GM06990 (cell line): ENCODE results near the gene CIITA.

ENCODE experiments used
- DNase-seq: peaks from one replicate; pipeline ENCODE4 v3.0.0-alpha.2; 2011; ENCODE audit not compliant: insufficient read length; ENCODE audit errors: extremely low read depth
- H3K27me3 ChIP-seq: replicated peaks from 2 replicates; pipeline ENCODE4 v1.6.0; 2011; ENCODE audit warnings: low read length; ENCODE audit not compliant: control insufficient read depth, insufficient read depth
- H3K36me3 ChIP-seq: 2 replicates; pipeline ENCODE4 v1.5.1; 2011; ENCODE audit warnings: low read length; ENCODE audit not compliant: control insufficient read depth, insufficient read depth
- H3K4me3 ChIP-seq: replicated peaks from 2 replicates; pipeline ENCODE4 v1.5.1; 2011; ENCODE audit warnings: low read depth, mild to moderate bottlenecking, control low read depth, low read length
- CTCF ChIP-seq: IDR thresholded peaks from 2 replicates; pipeline ENCODE4 v1.5.1; 2011; ENCODE audit warnings: low read length, control low read depth, mild to moderate bottlenecking, inconsistent platforms; ENCODE audit not compliant: insufficient read depth, poor library complexity, severe bottlenecking

CIITA gene

GRCh38 chr16:10957771-10958482 is 80.9 kb downstream of the CIITA start:
- no peaks in the 10 kb centered on the region for H3K27me3 ChIP-seq
- peak; percentile 41 for DNase-seq
- TF ChIP-seq CTCF, result no peak
- H3K36me3 ChIP-seq, result peaks cover 1% of the 10 kb centered on the region
- H3K4me3 ChIP-seq, result no peak overlapping the region

GRCh38 chr16:10959161-10959560 is 82.2 kb downstream of the CIITA start:
- no peak for TF ChIP-seq CTCF
- Histone ChIP-seq H3K36me3 (peaks cover 8% of the 10 kb centered on the region), H3K27me3 (no peaks in the 10 kb centered on the region), H3K4me3 (no peak overlapping the region)
- DNase-seq, result no peak

GRCh38 chr16:10961231-10961630 is 84.2 kb downstream of the CIITA start:
- TF ChIP-seq CTCF, result no peak
- Histone ChIP-seq H3K4me3 (no peak overlapping the region), H3K36me3 (peaks cover 8% of the 10 kb centered on the region), H3K27me3 (no peaks in the 10 kb centered on the region)
- no peak for DNase-seq

- H3K4me3 ChIP-seq, result no peak overlapping the region
- DNase-seq, result peak; percentile 82
- H3K27me3 ChIP-seq, result no peaks in the 10 kb centered on the region
- peaks cover 13% of the 10 kb centered on the region for H3K36me3 ChIP-seq
- peak; percentile 96 for TF ChIP-seq CTCF
Measured at GRCh38 chr16:10964039-10964890, 87.3 kb downstream of the CIITA start.

GRCh38 chr16:10964891-10965326 is 87.9 kb downstream of the CIITA start:
- TF ChIP-seq CTCF, result no peak
- Histone ChIP-seq H3K4me3 (peak overlapping the region; percentile 47), H3K27me3 (no peaks in the 10 kb centered on the region), H3K36me3 (peaks cover 13% of the 10 kb centered on the region)
- peak; percentile 62 for DNase-seq
